Body of pancreas (tissue), 4 donors: ENCODE data around the gene ZNF106. TPM values are rescaled to one million over a fixed set of nuclear protein-coding genes. Genes with fewer than 3 reads are reported as not detected.

Experiments
- ATAC-seq: fragments of 150-250 bp; one replicate; pipeline ENCODE4 v1.9.1; 2016
- DNase-seq, 4 donors: peaks; one replicate each; pipeline ENCODE4 v3.0.0-alpha.2; 2019
- H3K27ac ChIP-seq, 4 donors: fragments of 200-600 bp; sonication (generic); 1 replicate in 3 of 4; 2 replicates in 1 of 4; pipeline versions ENCODE4 v1.5.1 to v1.6.1; 2016 to 2019; ENCODE audit warnings: mild to moderate bottlenecking in 1 of 4, mixed read lengths in 1 of 4, moderate library complexity in 1 of 4
- H3K27me3 ChIP-seq, 2 donors: fragments of 200-600 bp; sonication (generic); one replicate each; pipeline ENCODE4 v1.6.0; 2016; ENCODE audit warnings: mild to moderate bottlenecking in 1 of 2
- H3K36me3 ChIP-seq, 2 donors: fragments of 200-600 bp; sonication (generic); replicated peaks in 1 of 2; 2 replicates each; pipeline ENCODE4 v1.5.1; 2016; ENCODE audit warnings: low read depth in 2 of 2; ENCODE audit not compliant: insufficient read depth in 1 of 2
- H3K4me1 ChIP-seq: fragments of 200-600 bp; sonication (generic); one replicate; pipeline ENCODE4 v1.6.0; 2016
- H3K4me3 ChIP-seq, 2 donors: fragments of 200-600 bp; sonication (generic); 1 replicate in 1 of 2; 2 replicates in 1 of 2; pipeline ENCODE4 v1.5.1; 2016 to 2019
- H3K9me3 ChIP-seq, 3 donors: fragments of 200-600 bp; sonication (generic); 1 replicate in 2 of 3; 2 replicates in 1 of 3; pipeline ENCODE4 v1.5.1; 2016
- POLR2A ChIP-seq, 3 donors: fragments of 450-650 bp; IDR thresholded peaks; one replicate each; pipeline ENCODE4 v1.6.1; 2016; ENCODE audit warnings: antibody characterized with exemption in 3 of 3, mild to moderate bottlenecking in 2 of 3
- WGBS, 2 donors: methylation state at CpG; one replicate each; pipeline ENCODE4 v1.1.5; 2017; 5-methylcytosine and 5-hydroxymethylcytosine counted together
- intact Hi-C: fragments of 100-400 bp; cut with DNase I; formaldehyde crosslinking; loops from one replicate; pipeline ENCODE4 v1.15.1; 2023
- total RNA-seq, 2 donors: library from RNA; depleted of rRNA; stranded (reverse); fragments of >200 nt; gene quantifications; one replicate each; pipeline ENCODE4 v1.1.0, GENCODE V29; 2016
- TF ChIP-seq, protein P1 (sequence below), 7 experiments: fragments of 450-650 bp in 4 of 7; fragments of 200-600 bp in 3 of 7; sonication (generic) in 3 of 7; IDR thresholded peaks; one replicate each; pipeline ENCODE4 v1.5.1; 2016 to 2019; ENCODE audit warnings: antibody characterized with exemption in 7 of 7

Gene ZNF106
- total RNA-seq, 2 donors from 2014 or later: 28.0 to 37.6 TPM

DNA sequence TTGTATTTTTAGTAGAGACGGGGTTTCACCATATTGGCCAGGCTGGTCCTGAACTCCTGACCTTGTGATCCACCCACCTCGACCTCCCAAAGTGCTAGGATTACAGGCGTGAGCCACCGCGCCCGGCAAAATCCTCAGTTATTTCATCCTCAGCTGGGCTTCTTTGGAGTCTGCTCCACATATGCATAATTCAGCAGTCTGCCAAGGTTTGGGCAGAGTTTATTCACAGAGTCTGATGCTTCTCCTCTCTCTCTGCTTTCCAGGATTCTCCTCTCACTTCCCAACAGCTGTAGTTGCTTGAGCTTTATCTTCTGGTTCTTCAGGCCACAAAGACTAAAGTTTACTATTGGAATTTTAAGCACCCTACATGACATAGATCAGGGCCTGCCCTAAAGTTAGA lies 8.2 kb downstream of the ZNF106 start:
- no peak for DNase-seq
- no peak for TF ChIP-seq POLR2A (IDR thresholded peaks at IDR 0.05)
- TF ChIP-seq, protein P1, sequence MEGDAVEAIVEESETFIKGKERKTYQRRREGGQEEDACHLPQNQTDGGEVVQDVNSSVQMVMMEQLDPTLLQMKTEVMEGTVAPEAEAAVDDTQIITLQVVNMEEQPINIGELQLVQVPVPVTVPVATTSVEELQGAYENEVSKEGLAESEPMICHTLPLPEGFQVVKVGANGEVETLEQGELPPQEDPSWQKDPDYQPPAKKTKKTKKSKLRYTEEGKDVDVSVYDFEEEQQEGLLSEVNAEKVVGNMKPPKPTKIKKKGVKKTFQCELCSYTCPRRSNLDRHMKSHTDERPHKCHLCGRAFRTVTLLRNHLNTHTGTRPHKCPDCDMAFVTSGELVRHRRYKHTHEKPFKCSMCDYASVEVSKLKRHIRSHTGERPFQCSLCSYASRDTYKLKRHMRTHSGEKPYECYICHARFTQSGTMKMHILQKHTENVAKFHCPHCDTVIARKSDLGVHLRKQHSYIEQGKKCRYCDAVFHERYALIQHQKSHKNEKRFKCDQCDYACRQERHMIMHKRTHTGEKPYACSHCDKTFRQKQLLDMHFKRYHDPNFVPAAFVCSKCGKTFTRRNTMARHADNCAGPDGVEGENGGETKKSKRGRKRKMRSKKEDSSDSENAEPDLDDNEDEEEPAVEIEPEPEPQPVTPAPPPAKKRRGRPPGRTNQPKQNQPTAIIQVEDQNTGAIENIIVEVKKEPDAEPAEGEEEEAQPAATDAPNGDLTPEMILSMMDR (IDR thresholded peaks at IDR 0.05): no peak
- no peaks in the 10 kb centered on the region for H3K9me3 ChIP-seq
- intact Hi-C loops: no loop called here
- WGBS, 2 donors: 91 to 100% methylated on average over 5 to 6 of the region's 6 CpGs
- H3K4me3 ChIP-seq: no peak overlapping the region
- no peaks in the 10 kb centered on the region for H3K27me3 ChIP-seq
- no peaks in the 10 kb centered on the region for H3K4me1 ChIP-seq
- H3K27ac ChIP-seq: no peak overlapping the region
- H3K36me3 ChIP-seq: no peaks in the 10 kb centered on the region
- ATAC-seq: no peak

DNA sequence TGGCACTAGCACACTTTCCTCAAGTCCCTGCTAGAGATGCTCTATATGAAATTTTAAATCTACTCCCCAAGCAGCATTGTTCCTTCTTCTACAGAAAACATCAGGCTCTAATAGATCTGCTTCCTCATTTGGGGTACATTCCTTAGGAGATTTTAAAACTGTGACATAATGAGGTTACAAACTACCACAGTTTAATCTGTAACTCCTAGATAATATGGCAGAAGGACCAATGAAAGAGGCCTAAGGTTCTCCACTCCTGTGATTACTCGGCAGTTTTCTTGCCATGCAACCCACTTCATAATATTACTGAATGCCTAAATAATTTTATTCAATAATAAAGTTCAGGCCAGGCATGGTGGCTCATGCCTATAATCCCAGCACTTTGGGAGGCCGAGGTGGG lies 16.1 kb downstream of the ZNF106 start:
- H3K9me3 ChIP-seq: no peaks in the 10 kb centered on the region
- intact Hi-C loops: no loop called here
- H3K36me3 ChIP-seq: no peaks in the 10 kb centered on the region
- H3K27me3 ChIP-seq: no peaks in the 10 kb centered on the region
- peaks cover 3% of the 10 kb centered on the region for H3K4me1 ChIP-seq
- TF ChIP-seq, protein P1 (IDR thresholded peaks at IDR 0.05): no peak
- no peak for TF ChIP-seq POLR2A (IDR thresholded peaks at IDR 0.05)
- DNase-seq: no peak
- ATAC-seq: no peak
- 64 to 69% methylated on average over 2 of the region's 2 CpGs for WGBS, 2 donors
- no peak overlapping the region for H3K27ac ChIP-seq
- H3K4me3 ChIP-seq: no peak overlapping the region

DNA sequence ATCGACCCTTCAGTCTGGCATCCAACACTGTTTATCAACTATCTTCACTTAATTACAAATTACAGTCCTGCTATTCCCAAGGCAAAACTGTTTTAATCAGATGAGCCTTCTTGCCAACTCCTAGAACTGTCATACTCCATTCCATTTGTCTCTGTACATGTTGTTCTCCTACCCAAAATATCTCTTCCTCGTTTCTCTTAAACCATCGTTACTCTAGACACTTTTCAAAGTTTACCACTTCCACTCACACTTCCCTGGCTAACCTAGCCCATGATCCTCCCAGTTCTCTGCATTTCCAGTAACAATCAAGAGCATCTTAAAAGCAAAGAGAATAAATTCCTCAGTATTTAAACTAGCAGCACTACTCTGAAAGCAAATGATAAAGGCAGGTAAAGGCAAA lies 19.9 kb downstream of the ZNF106 start:
- 67 to 75% methylated on average over 3 of the region's 3 CpGs for WGBS, 2 donors
- peaks cover 3% of the 10 kb centered on the region for H3K4me1 ChIP-seq
- no peak overlapping the region for H3K4me3 ChIP-seq
- no peaks in the 10 kb centered on the region for H3K27me3 ChIP-seq
- DNase-seq (no peak), ATAC-seq (no peak)
- intact Hi-C loops: no loop called here
- TF ChIP-seq, protein P1 (IDR thresholded peaks at IDR 0.05): no peak
- TF ChIP-seq POLR2A (IDR thresholded peaks at IDR 0.05): no peak
- no peaks in the 10 kb centered on the region for H3K36me3 ChIP-seq
- H3K9me3 ChIP-seq: no peaks in the 10 kb centered on the region
- no peak overlapping the region for H3K27ac ChIP-seq

DNA sequence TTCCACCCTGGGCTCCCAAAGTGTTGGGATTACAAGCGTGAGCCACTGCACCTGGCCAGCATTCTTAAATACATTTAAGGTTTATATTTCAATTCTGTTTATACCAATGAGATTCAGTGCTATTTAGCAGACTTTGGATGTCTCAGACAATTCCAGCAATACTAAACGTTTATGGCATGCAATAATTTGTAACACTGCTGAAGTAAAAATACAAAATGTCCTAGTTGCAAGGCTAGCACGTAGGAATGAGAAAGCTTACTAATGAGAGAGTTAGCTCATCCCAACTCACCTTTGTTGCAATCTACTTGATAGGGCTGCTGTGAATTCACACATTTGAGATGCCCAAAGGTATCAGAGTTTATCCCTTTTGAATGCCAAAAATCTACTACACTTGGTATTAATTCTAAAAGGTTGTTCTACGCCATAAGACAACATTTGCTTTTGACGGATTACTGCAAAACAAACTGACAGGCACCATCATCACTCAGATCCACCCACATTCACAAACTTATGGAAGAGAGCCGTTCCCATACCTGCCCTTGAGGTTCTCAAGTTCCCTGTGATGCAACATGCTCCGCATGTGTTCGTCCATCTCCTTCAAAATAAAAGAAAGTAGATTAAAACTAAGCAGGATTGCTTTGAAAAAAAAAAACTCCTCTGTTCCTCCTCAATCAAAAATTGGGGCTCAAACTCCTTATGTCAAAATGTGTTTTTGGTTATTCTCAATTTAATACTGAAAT lies 25.3 kb downstream of the ZNF106 start:
- Histone ChIP-seq H3K4me1 (no peaks in the 10 kb centered on the region), H3K4me3 (no peak overlapping the region), H3K9me3 (no peaks in the 10 kb centered on the region), H3K27ac (no peak overlapping the region), H3K27me3 (no peaks in the 10 kb centered on the region), H3K36me3 (peaks cover 0 to 6% of the 10 kb centered on the region in 2 donors)
- intact Hi-C loops: no loop called here
- TF ChIP-seq, protein P1 (IDR thresholded peaks at IDR 0.05): no peak
- TF ChIP-seq POLR2A (IDR thresholded peaks at IDR 0.05): no peak
- no peak for DNase-seq
- 83 to 87% methylated on average over 8 of the region's 8 CpGs for WGBS, 2 donors
- ATAC-seq: no peak

DNA sequence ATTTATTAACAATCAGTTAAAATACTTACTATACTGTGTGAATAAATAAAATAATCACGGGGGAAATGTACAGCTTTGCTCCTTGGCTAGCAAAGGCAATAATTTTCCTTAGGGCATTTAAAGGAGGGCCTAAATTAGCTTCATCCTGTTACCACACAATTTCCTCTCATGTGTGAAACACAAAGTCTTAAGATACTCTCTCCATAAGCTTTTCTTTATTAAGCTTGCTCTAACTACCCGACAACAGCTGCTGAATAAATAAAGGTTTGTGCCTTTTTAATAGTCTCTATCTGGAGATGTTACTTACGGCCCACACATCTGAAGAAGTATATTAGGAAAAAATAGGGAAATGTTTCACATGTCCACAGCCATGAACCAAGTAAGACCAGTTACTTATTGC lies 29.7 kb downstream of the ZNF106 start:
- TF ChIP-seq, protein P1 (IDR thresholded peaks at IDR 0.05): no peak
- no peak for TF ChIP-seq POLR2A (IDR thresholded peaks at IDR 0.05)
- no peak for DNase-seq

More for the DNA sequence above, 29.7 kb downstream of the ZNF106 start:
- 60 to 75% methylated on average over 3 of the region's 3 CpGs for WGBS, 2 donors
- intact Hi-C loops: no loop called here
- Histone ChIP-seq H3K9me3 (no peaks in the 10 kb centered on the region), H3K4me1 (peaks cover 21% of the 10 kb centered on the region), H3K36me3 (peaks cover 0 to 6% of the 10 kb centered on the region in 2 donors), H3K27me3 (no peaks in the 10 kb centered on the region), H3K27ac (no peak overlapping the region), H3K4me3 (no peak overlapping the region)
- ATAC-seq: no peak
